ENCODE data around the gene SPC24. TPM values are rescaled to one million over a fixed set of nuclear protein-coding genes. Genes with fewer than 3 reads are reported as not detected.
"Not testable (repeated sequence)": the region's sequence is repeated elsewhere in the genome, so short reads cannot be mapped to it uniquely, and the experiment has no call there.

Gene SPC24
- total RNA-seq, 4 donors from 2014 or later, result 1.8 to 21.8 (median 2.6) TPM

GRCh38 chr19:11127905-11128304 lies 27.7 kb downstream of the SPC24 start:
- intact Hi-C loops (cut with DNase I; ENCODE audit: low total_unique reads), result loop anchor here (5.0 kb wide), 1 partner anchor 96 kb away; no protein-coding TSS in a partner anchor
- DNase-seq, result no peak
- Histone ChIP-seq H3K4me3 (no peak overlapping the region), H3K4me1 (no peaks in the 10 kb centered on the region), H3K27me3 (no peaks in the 10 kb centered on the region), H3K27ac (peak overlapping the region in 1 of 2 donors; percentile 8), H3K9me3 (no peaks in the 10 kb centered on the region), H3K36me3 (no peaks in the 10 kb centered on the region)
- no peak for TF ChIP-seq CTCF (IDR thresholded peaks at IDR 0.05)
- no peak for TF ChIP-seq POLR2A (IDR thresholded peaks at IDR 0.05)

- Histone ChIP-seq H3K27me3 (no peaks in the 10 kb centered on the region), H3K36me3 (no peaks in the 10 kb centered on the region), H3K4me1 (no peaks in the 10 kb centered on the region), H3K9me3 (no peaks in the 10 kb centered on the region), H3K4me3 (no peak overlapping the region), H3K27ac (peak overlapping the region; percentile 59 to 69)
- DNase-seq, result peak; percentile 89 to 91
- TF ChIP-seq POLR2A (IDR thresholded peaks at IDR 0.05) (no peak), CTCF (IDR thresholded peaks at IDR 0.05) (peak; percentile 70 to 83 (median 78))
- intact Hi-C loops (cut with DNase I; ENCODE audit: low total_unique reads), result loop anchor here (5.0 kb wide), 1 partner anchor 94 kb away; no protein-coding TSS in a partner anchor
These were observed 29.4 kb downstream of the SPC24 start for GRCh38 chr19:11125994-11126685.

DNA sequence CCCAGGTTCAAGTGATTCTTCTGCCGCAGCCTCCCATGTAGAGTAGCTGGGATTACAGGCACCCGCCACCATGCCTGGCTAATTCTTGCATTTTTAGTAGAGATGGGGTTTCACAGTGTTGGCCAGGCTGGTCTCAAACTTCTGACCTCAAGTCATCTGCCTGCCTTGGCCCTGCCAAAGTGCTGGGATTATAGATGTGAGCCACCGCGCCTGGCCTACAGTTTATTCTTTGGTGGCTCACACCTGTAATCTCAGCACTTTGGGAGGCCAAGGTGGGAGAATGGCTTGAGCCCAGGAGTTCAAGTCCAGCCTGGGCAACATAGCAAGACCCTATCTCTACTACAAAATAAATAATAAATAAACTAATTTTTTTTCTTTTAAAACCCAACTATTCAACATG lies 31.4 kb downstream of the SPC24 start:
- intact Hi-C loops (cut with DNase I; ENCODE audit: low total_unique reads); H3K9me3 ChIP-seq; H3K4me1 ChIP-seq; DNase-seq; H3K36me3 ChIP-seq; H3K27ac ChIP-seq; H3K4me3 ChIP-seq; H3K27me3 ChIP-seq: not testable (repeated sequence)

- intact Hi-C loops (cut with DNase I; ENCODE audit: low total_unique reads), result no loop called here
- no peak overlapping the region for H3K4me3 ChIP-seq
- no peaks in the 10 kb centered on the region for H3K4me1 ChIP-seq
- TF ChIP-seq CTCF (IDR thresholded peaks at IDR 0.05), result no peak
- no peak for TF ChIP-seq POLR2A (IDR thresholded peaks at IDR 0.05)
- DNase-seq, result no peak
- H3K9me3 ChIP-seq, result no peaks in the 10 kb centered on the region
- no peaks in the 10 kb centered on the region for H3K36me3 ChIP-seq
- no peaks in the 10 kb centered on the region for H3K27me3 ChIP-seq
- H3K27ac ChIP-seq, result no peak overlapping the region
These were observed 32.5 kb downstream of the SPC24 start for GRCh38 chr19:11123114-11123513.

DNA sequence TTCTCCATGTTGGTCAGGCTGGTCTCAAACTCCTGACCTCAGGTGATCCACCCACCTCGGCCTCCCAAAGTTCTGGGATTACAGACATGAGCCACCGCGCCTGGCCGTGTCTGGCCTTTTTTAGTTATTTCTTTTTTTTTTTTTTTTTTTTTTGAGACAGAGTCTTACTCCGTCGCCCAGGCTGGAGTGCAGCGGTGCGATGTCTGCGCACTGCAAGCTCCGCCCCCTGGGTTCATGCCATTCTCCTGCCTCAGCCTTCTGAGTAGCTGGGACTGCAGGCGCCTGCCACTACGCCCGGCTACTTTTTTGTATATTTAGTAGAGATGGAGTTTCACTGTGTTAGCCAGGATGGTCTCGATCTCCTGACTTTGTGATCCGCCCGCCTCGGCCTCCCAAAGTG lies 33.6 kb downstream of the SPC24 start:
- intact Hi-C loops (cut with DNase I; ENCODE audit: low total_unique reads); DNase-seq; H3K27ac ChIP-seq; H3K9me3 ChIP-seq; H3K27me3 ChIP-seq; H3K4me1 ChIP-seq; H3K4me3 ChIP-seq; H3K36me3 ChIP-seq: not testable (repeated sequence)

DNA sequence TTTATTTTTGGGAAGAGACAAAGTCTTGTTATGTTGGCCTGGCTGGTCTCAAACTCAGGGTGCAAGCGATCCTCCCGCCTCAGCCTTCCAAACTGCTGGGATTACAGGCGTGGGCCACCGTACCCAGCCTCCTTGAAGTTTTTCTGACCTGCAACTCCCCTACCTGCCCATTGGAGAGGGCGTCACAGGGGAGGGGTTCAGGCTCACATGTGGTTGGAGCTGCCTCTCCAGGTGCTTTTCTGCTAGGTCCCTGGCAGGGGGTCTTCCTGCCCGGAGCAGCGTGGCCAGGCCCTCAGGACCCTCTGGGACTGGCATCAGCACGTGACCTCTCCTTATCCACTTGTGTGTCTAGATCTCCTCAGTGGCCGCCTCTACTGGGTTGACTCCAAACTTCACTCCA lies 39.1 kb downstream of the SPC24 start:
- Histone ChIP-seq H3K4me1 (no peaks in the 10 kb centered on the region), H3K9me3 (no peaks in the 10 kb centered on the region), H3K4me3 (no peak overlapping the region), H3K27ac (peak overlapping the region in 1 of 2 donors; percentile 70), H3K27me3 (no peaks in the 10 kb centered on the region), H3K36me3 (no peaks in the 10 kb centered on the region)
- TF ChIP-seq CTCF (IDR thresholded peaks at IDR 0.05), result no peak
- TF ChIP-seq POLR2A (IDR thresholded peaks at IDR 0.05), result no peak
- DNase-seq, result no peak
- intact Hi-C loops (cut with DNase I; ENCODE audit: low total_unique reads), result no loop called here
